Measurements from ENCODE around the gene UMAD1.

The UMAD1 gene

GRCh38 chr7:7647495-7648036 is 7.0 kb downstream of the UMAD1 start:
- TF ChIP-seq EZH2 (optimal IDR thresholded peaks at IDR 0.05; ENCODE audit: low read depth, low read length) (no peak), CTCF (IDR thresholded peaks at IDR 0.05; ENCODE audit: low read length) (no peak), EZH2phosphoT487 (IDR thresholded peaks at IDR 0.05; ENCODE audit: low read length) (no peak)
- Histone ChIP-seq H3K27me3 (replicated peaks; ENCODE audit: insufficient read depth, low read length) (no peaks in the 10 kb centered on the region), H3K79me2 (ENCODE audit: low read length) (peaks cover 9% of the 10 kb centered on the region; the same call in 1 of the 2 replicates), H2AFZ (ENCODE audit: low read length) (no peak overlapping the region), H3K4me3 (ENCODE audit: low read length) (no peak overlapping the region), H3K9me3 (replicated peaks; ENCODE audit: insufficient read depth, low read length) (no peaks in the 10 kb centered on the region), H3K9me2 (replicated peaks; ENCODE audit: insufficient read depth, low read length) (no peaks in the 10 kb centered on the region), H4K20me1 (ENCODE audit: insufficient read depth, low read length) (no peaks in the 10 kb centered on the region), H3F3A (ENCODE audit: insufficient read depth, low read length) (no peaks in the 10 kb centered on the region), H3K4me1 (ENCODE audit: low read length) (no peaks in the 10 kb centered on the region), H3K27ac (ENCODE audit: low read length) (no peak overlapping the region), H3K4me2 (ENCODE audit: low read depth, low read length) (no peak overlapping the region), H3K36me3 (replicated peaks; ENCODE audit: insufficient read depth, low read length) (no peaks in the 10 kb centered on the region), H3K9ac (ENCODE audit: low read length) (no peak overlapping the region)
- no peak for DNase-seq

GRCh38 chr7:7650682-7651206 is 10.2 kb downstream of the UMAD1 start:
- no peak for TF ChIP-seq EZH2phosphoT487 (IDR thresholded peaks at IDR 0.05; ENCODE audit: low read length)
- no peaks in the 10 kb centered on the region for H3F3A ChIP-seq (ENCODE audit: insufficient read depth, low read length)
- no peak overlapping the region for H3K9ac ChIP-seq (ENCODE audit: low read length)
- H3K4me2 ChIP-seq (ENCODE audit: low read depth, low read length) = no peak overlapping the region
- no peaks in the 10 kb centered on the region for H3K9me3 ChIP-seq (replicated peaks; ENCODE audit: insufficient read depth, low read length)
- H3K27me3 ChIP-seq (replicated peaks; ENCODE audit: insufficient read depth, low read length) = no peaks in the 10 kb centered on the region
- H3K27ac ChIP-seq (ENCODE audit: low read length) = no peak overlapping the region
- H3K9me2 ChIP-seq (replicated peaks; ENCODE audit: insufficient read depth, low read length) = no peaks in the 10 kb centered on the region
- no peak overlapping the region for H3K4me3 ChIP-seq (ENCODE audit: low read length)
- DNase-seq = no peak
- H4K20me1 ChIP-seq (ENCODE audit: insufficient read depth, low read length) = no peaks in the 10 kb centered on the region
- no peaks in the 10 kb centered on the region for H3K36me3 ChIP-seq (replicated peaks; ENCODE audit: insufficient read depth, low read length)
- H3K79me2 ChIP-seq (ENCODE audit: low read length) = peaks cover 9% of the 10 kb centered on the region
- no peak overlapping the region for H2AFZ ChIP-seq (ENCODE audit: low read length)
- H3K4me1 ChIP-seq (ENCODE audit: low read length) = no peaks in the 10 kb centered on the region

- Histone ChIP-seq H3K36me3 (replicated peaks; ENCODE audit: insufficient read depth, low read length) (no peaks in the 10 kb centered on the region), H3K4me2 (ENCODE audit: low read depth, low read length) (no peak overlapping the region), H3F3A (ENCODE audit: insufficient read depth, low read length) (no peaks in the 10 kb centered on the region), H2AFZ (ENCODE audit: low read length) (no peak overlapping the region), H3K79me2 (ENCODE audit: low read length) (peaks cover 6% of the 10 kb centered on the region), H3K4me1 (ENCODE audit: low read length) (no peaks in the 10 kb centered on the region), H3K9me2 (replicated peaks; ENCODE audit: insufficient read depth, low read length) (no peaks in the 10 kb centered on the region), H3K27me3 (replicated peaks; ENCODE audit: insufficient read depth, low read length) (no peaks in the 10 kb centered on the region), H3K9ac (ENCODE audit: low read length) (no peak overlapping the region), H4K20me1 (ENCODE audit: insufficient read depth, low read length) (no peaks in the 10 kb centered on the region), H3K4me3 (ENCODE audit: low read length) (no peak overlapping the region), H3K27ac (ENCODE audit: low read length) (no peak overlapping the region), H3K9me3 (replicated peaks; ENCODE audit: insufficient read depth, low read length) (no peaks in the 10 kb centered on the region)
- DNase-seq = no peak
- TF ChIP-seq EZH2 (optimal IDR thresholded peaks at IDR 0.05; ENCODE audit: low read depth, low read length) = no peak
- TF ChIP-seq EZH2phosphoT487 (IDR thresholded peaks at IDR 0.05; ENCODE audit: low read length) = no peak
- no peak for TF ChIP-seq CTCF (IDR thresholded peaks at IDR 0.05; ENCODE audit: low read length)
Measured at GRCh38 chr7:7651479-7651878, 10.9 kb downstream of the UMAD1 start.

GRCh38 chr7:7652798-7653540 is 12.4 kb downstream of the UMAD1 start:
- no peaks in the 10 kb centered on the region for H3K9me2 ChIP-seq (replicated peaks; ENCODE audit: insufficient read depth, low read length)
- H3K79me2 ChIP-seq (ENCODE audit: low read length) = peaks cover 6% of the 10 kb centered on the region
- H3K9ac ChIP-seq (ENCODE audit: low read length) = no peak overlapping the region
- no peaks in the 10 kb centered on the region for H3F3A ChIP-seq (ENCODE audit: insufficient read depth, low read length)
- no peak overlapping the region for H3K27ac ChIP-seq (ENCODE audit: low read length)
- H3K4me3 ChIP-seq (ENCODE audit: low read length) = no peak overlapping the region
- no peak for DNase-seq
- no peaks in the 10 kb centered on the region for H3K36me3 ChIP-seq (replicated peaks; ENCODE audit: insufficient read depth, low read length)
- no peaks in the 10 kb centered on the region for H3K4me1 ChIP-seq (ENCODE audit: low read length)
- no peaks in the 10 kb centered on the region for H3K9me3 ChIP-seq (replicated peaks; ENCODE audit: insufficient read depth, low read length)
- no peaks in the 10 kb centered on the region for H4K20me1 ChIP-seq (ENCODE audit: insufficient read depth, low read length)
- no peaks in the 10 kb centered on the region for H3K27me3 ChIP-seq (replicated peaks; ENCODE audit: insufficient read depth, low read length)
- TF ChIP-seq EZH2phosphoT487 (IDR thresholded peaks at IDR 0.05; ENCODE audit: low read length) (no peak), CTCF (IDR thresholded peaks at IDR 0.05; ENCODE audit: low read length) (no peak), EZH2 (optimal IDR thresholded peaks at IDR 0.05; ENCODE audit: low read depth, low read length) (no peak)
- H2AFZ ChIP-seq (ENCODE audit: low read length) = no peak overlapping the region
- H3K4me2 ChIP-seq (ENCODE audit: low read depth, low read length) = no peak overlapping the region

Measured in MM.1S (cell line).